NCI-H446 treated with DMSO at 0.1 percent for 48 hours (cell line): ENCODE data around the gene TRIM24.

Source experiments
- DNase-seq: peaks from one replicate; lab custom pipeline; 2025; lab: John Stamatoyannopoulos, UW

Gene TRIM24

GRCh38 chr7:138538997-138539644, 79.1 kb downstream of the TRIM24 start:
- no peak for DNase-seq

GRCh38 chr7:138542183-138542582, 82.1 kb downstream of the TRIM24 start:
- no peak for DNase-seq

- DNase-seq: no peak
Observed at GRCh38 chr7:138543739-138544138, 83.7 kb downstream of the TRIM24 start.

GRCh38 chr7:138545123-138545522, 85.1 kb downstream of the TRIM24 start:
- DNase-seq: no peak

- no peak for DNase-seq
Observed at GRCh38 chr7:138546064-138546619, 86.1 kb downstream of the TRIM24 start.

- no peak for DNase-seq
Observed at GRCh38 chr7:138546829-138547228, 86.8 kb downstream of the TRIM24 start.

- DNase-seq: no peak
Observed at GRCh38 chr7:138549082-138549481, 89.0 kb downstream of the TRIM24 start.

GRCh38 chr7:138550337-138550736, 90.3 kb downstream of the TRIM24 start:
- DNase-seq: no peak

- no peak for DNase-seq
Observed at GRCh38 chr7:138551102-138551501, 91.0 kb downstream of the TRIM24 start.

- DNase-seq: no peak
Observed at GRCh38 chr7:138553805-138554204, 93.7 kb downstream of the TRIM24 start.

- DNase-seq: no peak
Observed at GRCh38 chr7:138554674-138555073, 94.6 kb downstream of the TRIM24 start.

- no peak for DNase-seq
Observed at GRCh38 chr7:138555684-138556083, 95.6 kb downstream of the TRIM24 start.

- no peak for DNase-seq
Observed at GRCh38 chr7:138556771-138557484, 96.9 kb downstream of the TRIM24 start.

GRCh38 chr7:138559448-138559847, 99.4 kb downstream of the TRIM24 start:
- DNase-seq: no peak

- DNase-seq: no peak
Observed at GRCh38 chr7:138563808-138564207, 103.7 kb downstream of the TRIM24 start.

GRCh38 chr7:138564365-138564764, 104.3 kb downstream of the TRIM24 start:
- DNase-seq: no peak

- DNase-seq: no peak
Observed at GRCh38 chr7:138565071-138565450, 105.0 kb downstream of the TRIM24 start.

GRCh38 chr7:138565451-138566114, 105.5 kb downstream of the TRIM24 start:
- DNase-seq: no peak

GRCh38 chr7:138568655-138569054, 108.6 kb downstream of the TRIM24 start:
- DNase-seq: no peak

GRCh38 chr7:138569418-138569817, 109.4 kb downstream of the TRIM24 start:
- no peak for DNase-seq

- no peak for DNase-seq
Observed at GRCh38 chr7:138570715-138571114, 110.7 kb downstream of the TRIM24 start.

GRCh38 chr7:138573741-138574140, 113.7 kb downstream of the TRIM24 start:
- no peak for DNase-seq

- DNase-seq: no peak
Observed at GRCh38 chr7:138575897-138576428, 115.9 kb downstream of the TRIM24 start.
